Colon (tissue), 2 donors: ENCODE measurements around the gene GDPD3.

Experiments
- FAIRE-seq: peaks from 2 replicates; lab custom pipeline; 2012; peaks lifted over from hg19 to GRCh38; lab: Jason Lieb, UNC
- donor health status: control.
- donor health status: control.

GDPD3 gene

GRCh38 chr16:30077656-30078055 lies 35.7 kb downstream of the GDPD3 start:
- FAIRE-seq = no peak

DNA sequence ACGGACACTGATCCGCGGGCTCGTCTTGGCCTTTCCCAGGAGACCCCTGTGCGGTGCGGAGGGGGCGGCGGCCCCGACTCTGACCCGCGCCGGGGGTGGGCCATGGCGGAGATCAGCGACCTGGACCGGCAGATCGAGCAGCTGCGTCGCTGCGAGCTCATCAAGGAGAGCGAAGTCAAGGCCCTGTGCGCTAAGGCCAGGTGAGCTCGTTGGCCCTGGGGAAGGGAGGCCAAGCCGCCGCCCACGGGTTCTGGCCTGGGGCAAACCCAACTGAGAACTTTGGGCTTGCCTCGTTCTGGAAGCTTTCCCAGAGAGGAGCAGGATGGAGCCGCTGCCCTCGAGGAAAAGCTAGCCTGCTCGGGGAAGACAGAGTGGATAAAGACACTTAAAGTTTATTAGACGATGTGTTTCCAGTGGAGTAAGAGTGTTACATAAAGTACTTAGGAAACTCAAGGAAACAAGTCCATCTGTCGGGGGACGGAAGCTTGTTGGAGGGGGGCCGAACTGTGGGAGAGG lies 37.0 kb downstream of the GDPD3 start:
- no peak for FAIRE-seq

DNA sequence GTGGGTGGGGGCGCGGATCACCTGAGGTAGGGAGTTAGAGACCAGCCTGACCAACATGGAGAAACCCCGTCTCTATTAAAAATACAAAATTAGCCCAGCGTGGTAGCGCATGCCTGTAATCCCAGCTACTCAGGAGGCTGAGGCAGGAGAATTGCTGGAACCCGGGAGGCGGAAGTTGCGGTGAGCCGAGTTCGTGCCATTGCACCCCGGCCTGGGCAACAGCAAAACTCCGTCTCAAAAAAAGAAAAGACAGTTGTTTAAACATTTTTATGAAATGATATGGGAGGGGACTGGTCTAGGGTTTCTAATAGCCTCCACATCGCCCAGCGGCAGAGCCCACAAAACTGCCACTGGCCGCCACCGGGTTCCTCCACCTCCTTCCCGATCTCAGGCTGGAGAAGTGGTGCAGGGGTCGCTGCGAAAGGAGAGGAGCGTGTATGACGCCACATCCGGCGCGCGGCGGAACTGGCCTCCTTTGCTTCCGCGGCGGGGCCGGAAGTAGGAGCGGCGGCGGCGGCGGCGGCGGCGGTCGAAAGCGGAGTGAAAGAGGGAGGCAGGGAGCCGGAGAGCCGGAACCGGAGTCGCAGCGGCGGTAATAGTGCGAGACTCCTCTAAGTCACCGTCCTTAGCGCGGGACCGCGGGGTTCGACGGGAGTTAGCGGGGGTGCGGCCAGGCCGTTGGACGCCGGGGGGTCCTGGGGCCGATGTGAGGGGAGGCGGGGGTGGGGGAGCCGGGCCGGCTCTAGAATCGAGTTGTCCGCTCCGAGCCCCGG lies 37.6 kb downstream of the GDPD3 start, which contains the start of gene PPP4C:
PPP4C (plus strand) TSS at position 492 of the 773 bp plus-strand sequence. CDS start 384 bp downstream, outside the sequence.
- no peak for FAIRE-seq

GRCh38 chr16:30070490-30070889 lies 42.8 kb downstream of the GDPD3 start:
- FAIRE-seq = no peak

DNA sequence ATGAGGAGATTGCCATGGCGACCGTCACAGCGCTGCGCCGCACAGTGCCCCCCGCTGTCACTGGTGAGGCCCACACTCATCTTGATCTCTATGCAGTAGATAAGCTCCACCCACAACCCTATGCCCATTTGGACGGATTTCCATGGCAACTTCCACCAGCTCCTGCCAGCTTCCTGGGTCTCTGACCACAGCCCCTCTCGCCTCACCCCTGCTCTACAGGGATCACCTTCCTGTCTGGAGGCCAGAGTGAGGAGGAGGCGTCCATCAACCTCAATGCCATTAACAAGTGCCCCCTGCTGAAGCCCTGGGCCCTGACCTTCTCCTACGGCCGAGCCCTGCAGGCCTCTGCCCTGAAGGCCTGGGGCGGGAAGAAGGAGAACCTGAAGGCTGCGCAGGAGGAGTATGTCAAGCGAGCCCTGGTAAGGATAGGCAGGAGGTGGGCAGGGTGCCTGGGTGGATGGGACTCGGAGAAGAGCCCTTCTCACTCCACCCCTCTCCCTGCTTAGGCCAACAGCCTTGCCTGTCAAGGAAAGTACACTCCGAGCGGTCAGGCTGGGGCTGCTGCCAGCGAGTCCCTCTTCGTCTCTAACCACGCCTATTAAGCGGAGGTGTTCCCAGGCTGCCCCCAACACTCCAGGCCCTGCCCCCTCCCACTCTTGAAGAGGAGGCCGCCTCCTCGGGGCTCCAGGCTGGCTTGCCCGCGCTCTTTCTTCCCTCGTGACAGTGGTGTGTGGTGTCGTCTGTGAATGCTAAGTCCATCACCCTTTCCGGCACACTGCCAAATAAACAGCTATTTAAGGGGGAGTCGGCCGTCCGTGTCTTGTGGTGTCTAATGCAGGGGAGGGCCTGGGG lies 43.5 kb downstream of the GDPD3 start:
- no peak for FAIRE-seq

DNA sequence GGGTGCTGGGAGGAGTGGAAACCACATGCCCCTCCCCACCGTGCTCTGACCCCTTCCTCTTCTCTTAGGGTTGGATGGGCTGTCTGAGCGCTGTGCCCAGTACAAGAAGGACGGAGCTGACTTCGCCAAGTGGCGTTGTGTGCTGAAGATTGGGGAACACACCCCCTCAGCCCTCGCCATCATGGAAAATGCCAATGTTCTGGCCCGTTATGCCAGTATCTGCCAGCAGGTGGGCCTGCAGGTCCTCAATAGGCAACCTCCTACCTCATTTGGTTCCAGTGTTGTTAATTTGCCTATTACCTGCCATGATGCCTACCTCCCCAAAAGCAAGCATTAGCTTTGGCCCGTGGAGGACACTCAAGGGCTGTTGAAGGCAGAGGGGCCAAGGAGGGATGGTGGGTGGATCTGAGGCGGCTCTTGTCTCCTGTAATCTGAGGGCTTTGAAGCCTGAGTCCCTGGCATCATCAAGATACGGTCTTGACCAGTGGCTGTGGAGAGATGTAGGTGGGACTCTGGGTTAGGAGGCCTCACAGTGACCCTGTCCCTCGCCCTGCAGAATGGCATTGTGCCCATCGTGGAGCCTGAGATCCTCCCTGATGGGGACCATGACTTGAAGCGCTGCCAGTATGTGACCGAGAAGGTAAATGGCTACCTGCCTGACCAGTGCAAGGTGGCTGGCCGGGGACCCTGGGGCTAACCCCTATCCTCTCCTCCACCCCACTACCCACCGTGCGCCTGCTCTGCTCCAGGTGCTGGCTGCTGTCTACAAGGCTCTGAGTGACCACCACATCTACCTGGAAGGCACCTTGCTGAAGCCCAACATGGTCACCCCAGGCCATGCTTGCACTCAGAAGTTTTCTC lies 44.4 kb downstream of the GDPD3 start:
- no peak for FAIRE-seq

DNA sequence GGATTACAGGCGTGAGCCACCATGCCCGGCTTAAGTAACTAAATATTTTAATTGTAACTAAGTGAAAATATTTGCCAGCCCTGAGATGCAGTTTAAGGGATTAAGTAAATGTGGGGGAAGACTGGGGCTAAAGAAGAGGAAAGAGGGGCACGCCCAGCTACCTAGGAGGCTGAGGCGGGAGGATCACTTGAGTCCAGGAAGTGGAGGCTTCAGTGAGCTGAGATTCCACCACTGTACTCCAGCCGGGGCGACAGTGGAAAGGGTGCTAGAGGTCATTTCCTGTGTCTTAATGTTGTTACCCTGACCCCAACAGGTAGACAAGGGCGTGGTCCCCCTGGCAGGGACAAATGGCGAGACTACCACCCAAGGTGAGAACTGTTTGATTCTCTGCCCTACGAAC lies 45.0 kb downstream of the GDPD3 start:
- no peak for FAIRE-seq

- no peak for FAIRE-seq
Observed at GRCh38 chr16:30067584-30067916, 45.8 kb downstream of the GDPD3 start.

DNA sequence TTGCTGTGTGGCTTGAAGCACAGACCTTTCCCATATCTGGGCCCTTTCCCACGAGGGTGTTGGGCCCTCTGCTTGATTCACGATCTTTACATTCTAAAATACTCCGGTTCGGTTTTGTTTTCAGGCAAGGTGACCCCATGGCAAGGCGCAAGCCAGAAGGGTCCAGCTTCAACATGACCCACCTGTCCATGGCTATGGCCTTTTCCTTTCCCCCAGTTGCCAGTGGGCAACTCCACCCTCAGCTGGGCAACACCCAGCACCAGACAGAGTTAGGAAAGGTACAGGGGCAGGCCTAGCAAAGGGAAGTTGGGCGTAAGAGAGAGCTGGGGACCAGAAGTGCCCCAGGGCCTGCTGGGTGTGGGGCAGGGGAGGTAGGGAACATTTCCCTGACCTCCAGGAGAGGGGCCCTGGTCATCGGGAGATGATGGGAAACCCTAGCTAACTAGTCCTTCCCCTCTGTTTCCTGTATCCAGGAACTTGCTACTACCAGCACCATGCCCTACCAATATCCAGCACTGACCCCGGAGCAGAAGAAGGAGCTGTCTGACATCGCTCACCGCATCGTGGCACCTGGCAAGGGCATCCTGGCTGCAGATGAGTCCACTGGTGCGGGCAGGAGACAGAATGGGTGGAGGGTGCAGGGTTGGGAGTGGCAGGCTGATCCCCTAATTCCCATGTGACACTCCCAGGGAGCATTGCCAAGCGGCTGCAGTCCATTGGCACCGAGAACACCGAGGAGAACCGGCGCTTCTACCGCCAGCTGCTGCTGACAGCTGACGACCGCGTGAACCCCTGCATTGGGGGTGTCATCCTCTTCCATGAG lies 46.4 kb downstream of the GDPD3 start:
- FAIRE-seq = no peak

DNA sequence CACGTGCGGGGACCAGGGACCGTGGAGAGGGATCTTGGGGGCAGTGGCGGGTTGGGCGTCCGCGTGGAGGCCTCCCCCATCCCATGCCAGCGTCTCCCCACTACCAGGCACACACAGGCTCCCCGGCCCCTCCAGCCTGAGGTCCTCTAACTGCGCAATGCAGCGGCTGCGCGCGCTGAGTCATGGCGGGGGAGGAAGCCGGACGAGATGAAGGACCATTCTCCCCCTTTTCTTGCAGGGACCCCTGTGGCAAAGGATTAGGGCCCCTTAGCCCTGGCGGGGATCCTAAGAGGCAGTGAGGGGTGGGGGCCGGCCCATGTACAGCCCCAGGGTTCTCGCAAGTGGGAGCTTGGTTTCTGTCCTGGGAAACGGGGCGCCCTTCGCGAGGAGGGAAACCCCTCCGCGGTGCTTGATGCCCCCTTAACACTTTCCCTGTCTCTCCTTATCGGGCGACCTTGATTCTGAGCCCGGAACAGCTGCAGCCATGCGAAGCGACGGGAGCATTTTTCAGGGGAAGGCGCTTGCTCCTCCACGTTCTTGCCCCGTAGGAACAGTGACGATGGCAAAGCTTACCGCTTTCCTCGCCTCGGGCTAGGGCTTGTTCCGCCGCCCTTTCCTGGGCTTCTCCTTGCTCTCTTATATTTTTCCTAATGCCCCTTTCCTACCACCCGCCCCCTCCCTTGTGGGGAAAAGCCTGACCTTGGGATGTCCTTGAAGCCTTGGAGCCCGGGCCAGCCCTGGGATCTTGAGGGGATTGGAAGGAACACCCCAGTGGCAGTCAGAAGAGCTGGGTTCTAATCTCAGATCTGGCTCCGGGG lies 47.2 kb downstream of the GDPD3 start:
- no peak for FAIRE-seq

DNA sequence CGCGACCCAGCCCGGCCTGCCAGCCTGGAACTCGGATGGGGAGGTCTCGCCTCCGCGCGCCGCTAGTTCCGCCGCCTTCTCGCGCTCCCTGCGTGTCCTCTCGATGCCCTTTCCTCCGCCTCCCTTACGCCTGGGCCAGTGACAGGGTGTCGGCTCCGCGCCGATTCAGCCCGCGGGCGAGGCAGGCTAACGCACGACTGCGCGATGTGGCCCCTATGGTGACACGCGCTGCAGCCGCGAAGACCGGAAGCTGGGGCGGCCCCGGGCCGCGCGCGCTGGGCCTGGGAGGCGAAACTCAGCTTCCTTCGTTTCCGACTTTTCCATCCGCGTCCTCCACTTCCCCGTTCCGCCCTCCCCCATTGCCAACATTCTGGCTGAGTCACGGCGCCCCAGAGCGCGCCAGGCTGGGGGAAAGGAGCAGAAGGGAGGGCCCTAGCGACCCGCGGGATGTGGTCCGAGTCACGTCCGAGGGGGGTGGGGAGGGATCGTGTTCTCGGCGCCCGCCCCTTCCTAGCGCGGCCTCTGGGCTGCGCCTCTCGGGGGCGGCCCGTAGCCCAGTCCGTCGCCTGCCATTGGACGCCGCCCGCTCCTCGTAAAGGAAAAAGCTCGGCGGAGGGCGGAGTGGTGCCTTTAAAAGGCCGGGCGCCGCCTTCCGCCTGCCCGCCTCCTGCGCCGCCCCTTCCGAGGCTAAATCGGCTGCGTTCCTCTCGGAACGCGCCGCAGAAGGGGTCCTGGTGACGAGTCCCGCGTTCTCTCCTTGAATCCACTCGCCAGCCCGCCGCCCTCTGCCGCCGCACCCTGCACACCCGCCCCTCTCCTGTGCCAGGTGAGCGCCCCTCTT lies 48.0 kb downstream of the GDPD3 start, which contains the start of gene ALDOA:
ALDOA (plus strand) TSS at position 659 of the 841 bp plus-strand sequence. CDS start 1,138 bp downstream, outside the sequence.
- FAIRE-seq = no peak

- FAIRE-seq = no peak
Observed at GRCh38 chr16:30064729-30065101, 48.6 kb downstream of the GDPD3 start.

- FAIRE-seq = no peak
Observed at GRCh38 chr16:30063893-30064728, 49.2 kb downstream of the GDPD3 start.

GRCh38 chr16:30063278-30063892 lies 50.0 kb downstream of the GDPD3 start:
- no peak for FAIRE-seq

- FAIRE-seq = no peak
Observed at GRCh38 chr16:30060836-30061554, 52.3 kb downstream of the GDPD3 start.

DNA sequence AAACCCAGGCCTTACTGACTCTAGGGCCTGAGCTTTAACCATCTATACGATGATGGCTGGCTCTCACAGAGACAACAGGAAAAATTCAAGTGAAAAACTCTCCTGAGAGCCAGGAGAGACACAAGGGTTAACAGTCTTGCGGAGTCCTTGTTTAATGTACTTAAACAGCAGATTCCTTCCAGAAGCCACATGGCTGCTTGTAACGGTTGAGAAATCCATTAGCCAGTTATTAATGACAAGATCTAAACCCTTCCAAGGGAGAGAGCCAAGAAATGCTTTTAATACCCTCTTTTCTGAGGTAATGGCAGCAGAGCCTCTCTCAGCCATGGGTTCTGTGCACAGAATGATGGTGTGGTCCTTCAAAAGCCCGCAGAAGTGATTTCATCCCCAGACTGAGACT lies 53.0 kb downstream of the GDPD3 start:
- no peak for FAIRE-seq

DNA sequence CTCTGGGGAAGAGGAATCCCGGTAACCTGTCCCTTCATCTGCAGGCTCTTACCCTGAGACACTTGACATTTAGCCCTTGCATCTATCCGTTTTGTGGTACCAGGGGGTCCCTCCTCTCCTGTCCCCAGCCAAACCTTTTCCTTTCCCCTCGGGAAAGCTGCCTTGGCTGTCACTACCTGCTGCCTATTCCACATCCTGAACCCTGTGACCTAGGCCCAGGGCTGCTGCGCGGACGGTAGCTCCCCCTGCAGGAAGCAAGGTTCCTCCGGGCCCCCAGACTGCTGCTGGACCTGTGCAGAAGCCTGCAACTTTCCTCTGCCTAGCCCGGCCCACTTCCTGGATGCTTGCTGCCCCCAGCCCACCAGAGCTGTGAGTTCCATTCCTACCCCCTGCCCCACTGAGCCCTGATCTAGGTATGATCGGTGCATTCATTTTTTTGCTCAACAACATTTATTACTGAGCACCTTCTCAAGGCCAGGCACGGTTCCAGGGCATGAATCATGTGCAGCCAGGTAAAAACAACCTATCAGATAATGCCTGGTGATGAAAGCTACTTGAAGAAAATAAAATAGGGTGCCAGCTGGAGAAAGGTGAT lies 58.3 kb downstream of the GDPD3 start:
- no peak for FAIRE-seq
